Left renal pelvis (tissue), 4 donors: ENCODE measurements around the gene ITPR1. TPM values are rescaled to one million over a fixed set of nuclear protein-coding genes. Genes with fewer than 3 reads are reported as not detected.

Experiments used
- DNase-seq, 4 donors: peaks; one replicate each; pipeline ENCODE4 v3.0.0-alpha.2; 2013; ENCODE audit warnings: low read depth in 4 of 4, low spot score in 3 of 4
- polyA plus RNA-seq, 4 donors: library from polyadenylated mRNA; unstranded; fragments of 120-200 nt; gene quantifications; one replicate each; pipeline ENCODE4 v1.2.1, GENCODE V29; 2013; ENCODE audit not compliant: insufficient read length in 4 of 4

Gene ITPR1
- polyA plus RNA-seq, 4 donors: 39.5 to 60.0 (median 57.1) TPM

DNA sequence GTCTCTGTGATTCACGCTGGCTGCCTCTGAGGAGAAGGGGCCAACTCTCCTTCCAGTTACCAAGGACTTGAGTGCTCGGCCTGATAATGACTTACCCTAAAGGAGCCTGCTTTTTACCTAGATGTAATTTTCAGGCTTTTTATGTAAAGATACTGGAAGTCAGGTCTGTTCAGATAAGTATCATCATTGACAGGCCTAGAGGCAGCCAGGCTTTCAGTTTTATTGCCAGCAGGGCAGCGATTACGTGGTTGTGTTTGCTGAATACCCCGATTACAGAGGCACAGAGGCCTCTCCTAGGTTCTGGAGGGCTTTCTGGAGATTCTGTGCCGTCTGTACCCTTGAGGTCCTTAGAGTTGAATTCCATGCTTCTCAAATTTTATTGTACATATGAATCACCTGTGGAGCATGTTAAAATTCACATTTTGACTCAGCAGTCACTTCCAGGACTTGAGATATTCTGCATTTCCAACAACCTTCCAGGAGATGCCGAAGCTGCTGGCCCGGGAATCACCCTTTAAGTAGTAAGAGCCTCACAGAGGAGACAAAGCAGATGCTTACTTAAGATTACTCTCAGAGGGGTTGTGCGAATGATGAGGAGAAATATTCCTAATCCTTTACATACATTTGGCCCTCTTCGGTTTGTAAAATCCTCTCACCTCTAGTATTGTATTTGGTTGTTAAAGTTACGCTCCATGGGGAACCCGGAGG, 326.0 kb downstream of the ITPR1 start:
- no peak for DNase-seq

DNA sequence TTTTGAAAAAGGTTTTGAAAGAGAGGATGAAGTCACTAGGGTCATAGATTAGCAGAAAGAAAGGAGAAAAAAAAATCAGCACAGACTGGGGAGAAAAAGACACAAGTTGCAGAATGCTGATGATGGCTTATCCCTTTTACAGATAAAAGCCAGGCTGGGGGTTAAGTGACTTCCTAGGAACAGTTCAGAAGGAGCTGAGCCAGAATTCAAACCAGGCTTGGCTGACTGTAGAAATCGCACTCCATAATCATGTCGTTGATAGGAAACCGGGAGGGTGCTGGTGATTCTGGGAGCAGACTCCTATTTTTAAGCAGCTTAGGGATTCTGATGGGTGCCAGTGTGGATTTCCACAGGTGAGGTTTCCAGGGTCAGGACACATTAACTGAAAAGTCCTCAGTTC, 326.6 kb downstream of the ITPR1 start:
- no peak for DNase-seq

- no peak for DNase-seq
These were observed 327.4 kb downstream of the ITPR1 start for GRCh38 chr3:4820296-4821121.

GRCh38 chr3:4821338-4821737, 328.2 kb downstream of the ITPR1 start:
- DNase-seq: peak in 1 of 4 donors; percentile 46

- no peak for DNase-seq
These were observed 328.8 kb downstream of the ITPR1 start for GRCh38 chr3:4821975-4822374.

DNA sequence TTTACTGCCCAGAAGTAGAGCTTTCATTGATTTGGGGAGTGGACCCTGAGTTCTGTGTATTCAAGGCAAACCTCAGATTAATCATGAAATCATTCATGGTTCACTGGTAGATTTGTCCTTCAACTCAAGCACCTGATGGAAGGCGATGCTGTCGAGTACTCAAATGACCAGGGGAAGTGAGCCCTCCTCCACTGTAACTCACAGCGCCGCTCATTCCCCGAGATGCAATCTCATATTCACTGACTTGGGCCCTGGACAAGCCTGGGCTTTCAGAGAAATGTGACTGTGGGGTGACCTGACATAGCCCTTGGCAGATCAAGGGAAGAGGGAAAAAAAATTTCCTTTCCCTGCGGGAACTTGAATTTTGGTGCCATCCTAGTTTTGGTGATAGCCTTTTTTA, 329.4 kb downstream of the ITPR1 start:
- DNase-seq: no peak

DNA sequence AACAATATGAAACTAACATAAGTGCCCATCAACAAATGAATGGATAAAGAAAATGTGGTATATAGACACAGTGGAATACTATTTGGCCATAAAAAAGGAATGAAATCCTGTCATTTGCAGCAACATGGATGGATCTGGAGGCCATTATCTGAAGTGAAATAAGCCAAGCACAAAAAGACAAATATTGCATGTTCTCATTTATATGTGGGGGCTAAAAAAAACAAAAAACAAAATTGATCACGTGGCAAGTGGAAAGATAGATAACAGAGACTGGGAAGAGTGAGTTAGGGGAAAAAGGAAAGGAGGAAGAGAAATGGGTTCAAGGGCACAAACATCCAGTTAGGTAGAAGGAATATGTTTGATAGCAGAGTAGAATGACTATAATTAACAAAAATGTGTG, 330.2 kb downstream of the ITPR1 start:
- DNase-seq: no peak

- peak in 1 of 4 donors; percentile 58 for DNase-seq
These were observed 331.1 kb downstream of the ITPR1 start for GRCh38 chr3:4823986-4824925.

GRCh38 chr3:4824926-4825325, 331.8 kb downstream of the ITPR1 start:
- no peak for DNase-seq

DNA sequence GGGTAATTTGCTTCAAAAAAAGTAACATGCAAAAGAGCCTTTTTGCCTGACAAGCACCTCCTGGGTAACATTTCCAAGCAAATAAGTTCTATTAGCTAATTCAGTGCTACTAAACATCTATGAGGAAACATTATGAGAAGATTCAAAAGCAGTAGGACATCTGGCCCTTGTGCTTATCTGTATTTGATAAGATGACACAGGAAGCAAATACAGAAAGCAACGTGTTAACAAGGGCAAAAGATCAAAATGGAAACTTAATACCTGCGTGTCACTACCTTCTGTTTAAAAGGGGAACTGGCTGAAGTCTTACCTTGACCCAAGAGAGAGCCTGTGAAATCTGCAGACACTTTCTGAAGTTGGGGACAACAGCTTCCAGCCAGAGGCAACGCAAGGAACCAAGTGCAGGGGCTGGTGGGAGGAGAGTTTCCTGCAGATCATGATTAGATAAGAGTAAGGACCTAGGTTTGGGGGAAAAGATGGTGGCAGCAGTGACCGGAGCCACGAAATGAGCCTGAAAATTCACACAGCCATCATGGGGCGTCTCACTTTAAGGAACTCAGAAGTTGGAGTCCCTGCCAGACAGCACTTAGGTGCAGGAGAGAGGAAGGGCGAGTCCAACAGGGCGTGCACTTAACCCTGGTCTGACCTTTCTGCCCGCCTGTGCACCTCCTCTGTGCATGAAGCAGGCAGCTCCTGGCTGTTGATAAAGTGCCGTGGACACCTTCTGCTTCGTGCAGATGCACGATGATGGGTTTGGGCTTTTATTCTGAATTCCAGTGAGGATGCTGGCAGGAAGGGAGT, 332.5 kb downstream of the ITPR1 start:
- no peak for DNase-seq

GRCh38 chr3:4826237-4827100, 333.3 kb downstream of the ITPR1 start:
- no peak for DNase-seq

GRCh38 chr3:4827767-4828166, 334.6 kb downstream of the ITPR1 start:
- DNase-seq: no peak

GRCh38 chr3:4828279-4829030, 335.3 kb downstream of the ITPR1 start:
- no peak for DNase-seq

DNA sequence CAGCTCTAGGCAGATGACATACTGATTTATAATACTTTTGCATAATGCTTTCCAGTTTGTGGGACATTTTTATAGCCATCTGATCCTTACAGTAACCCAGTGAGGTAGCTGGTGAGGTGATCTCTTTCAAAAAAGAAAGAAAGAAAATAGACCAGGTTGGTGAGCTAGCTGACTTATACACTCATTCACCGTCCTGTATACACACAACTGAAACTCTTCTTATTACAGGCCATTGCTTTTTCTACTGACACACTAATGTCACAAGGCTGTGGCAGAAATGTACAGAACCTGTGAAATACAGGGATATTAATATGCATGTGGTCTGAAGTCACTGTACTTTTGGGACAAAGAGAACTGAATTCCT, 335.9 kb downstream of the ITPR1 start:
- DNase-seq: no peak

GRCh38 chr3:4830586-4830914, 337.4 kb downstream of the ITPR1 start:
- DNase-seq: no peak

- DNase-seq: no peak
These were observed 338.4 kb downstream of the ITPR1 start for GRCh38 chr3:4831580-4831950.

DNA sequence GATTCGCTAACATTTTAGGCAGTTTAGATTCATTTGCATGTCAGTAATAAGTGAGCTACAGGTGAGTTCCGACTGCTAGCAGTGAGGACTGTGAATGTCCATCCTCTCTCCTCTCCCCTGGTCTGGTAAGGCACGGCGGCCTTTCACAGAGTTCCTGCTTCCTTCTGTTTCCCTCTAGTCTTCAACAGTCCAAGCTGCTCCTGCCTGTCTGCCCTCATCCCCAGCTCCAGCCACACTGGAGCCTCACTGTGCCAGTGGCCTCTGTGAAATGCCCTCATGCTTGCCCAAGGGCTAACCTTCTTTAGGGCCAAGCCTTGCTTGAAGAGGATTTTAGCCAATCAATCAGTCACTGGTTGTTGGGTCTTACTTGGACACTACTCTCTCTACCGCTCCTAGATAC, 340.3 kb downstream of the ITPR1 start:
- no peak for DNase-seq

- no peak for DNase-seq
These were observed 341.3 kb downstream of the ITPR1 start for GRCh38 chr3:4834403-4834866.

GRCh38 chr3:4835616-4836043, 342.5 kb downstream of the ITPR1 start:
- no peak for DNase-seq
